ENCODE results near the gene PADI4.

PADI4 gene

GRCh38 chr1:17309426-17310067 lies 1.6 kb downstream of the PADI4 start:
- no peak for TF ChIP-seq CTCF (IDR thresholded peaks at IDR 0.05; ENCODE audit: low read length, missing control alignments)
- H3K4me3 ChIP-seq (replicated peaks; ENCODE audit: low read depth, low read length) = no peak overlapping the region
- no peak for DNase-seq (ENCODE audit: low read depth)

GRCh38 chr1:17310068-17310640 lies 2.2 kb downstream of the PADI4 start:
- no peak for TF ChIP-seq CTCF (IDR thresholded peaks at IDR 0.05; ENCODE audit: low read length, missing control alignments)
- DNase-seq (ENCODE audit: low read depth) = no peak

GRCh38 chr1:17313530-17314309 lies 5.7 kb downstream of the PADI4 start:
- no peak for TF ChIP-seq CTCF (IDR thresholded peaks at IDR 0.05; ENCODE audit: low read length, missing control alignments)
- H3K4me3 ChIP-seq (replicated peaks; ENCODE audit: low read depth, low read length) = no peak overlapping the region
- DNase-seq (ENCODE audit: low read depth) = no peak

More at GRCh38 chr1:17310068-17310640, 2.2 kb downstream of the PADI4 start:
- H3K4me3 ChIP-seq (replicated peaks; ENCODE audit: low read depth, low read length) = no peak overlapping the region

GRCh38 chr1:17314491-17314971 lies 6.5 kb downstream of the PADI4 start:
- TF ChIP-seq CTCF (IDR thresholded peaks at IDR 0.05; ENCODE audit: low read length, missing control alignments) = no peak
- DNase-seq (ENCODE audit: low read depth) = peak; percentile 3
- no peak overlapping the region for H3K4me3 ChIP-seq (replicated peaks; ENCODE audit: low read depth, low read length)

- DNase-seq (ENCODE audit: low read depth) = no peak
- no peak for TF ChIP-seq CTCF (IDR thresholded peaks at IDR 0.05; ENCODE audit: low read length, missing control alignments)
- H3K4me3 ChIP-seq (replicated peaks; ENCODE audit: low read depth, low read length) = no peak overlapping the region
Observed at GRCh38 chr1:17315542-17316130, 7.6 kb downstream of the PADI4 start.

GRCh38 chr1:17316704-17317103 lies 8.7 kb downstream of the PADI4 start:
- DNase-seq (ENCODE audit: low read depth) = no peak
- TF ChIP-seq CTCF (IDR thresholded peaks at IDR 0.05; ENCODE audit: low read length, missing control alignments) = no peak
- H3K4me3 ChIP-seq (replicated peaks; ENCODE audit: low read depth, low read length) = no peak overlapping the region

Data from fibroblast of pulmonary artery (primary cell).